Jurkat, Clone E6-1 (cell line): ENCODE results near the gene HNRNPUL2.
"Not testable (repeated sequence)": the region's sequence is repeated elsewhere in the genome, so short reads cannot be mapped to it uniquely, and the experiment has no call there.

Source experiments
- DNase-seq: peaks from one replicate; pipeline ENCODE4 v3.0.0-alpha.2; 2011; ENCODE audit warnings: low read depth, low spot score
- H3K4me3 ChIP-seq: 2 replicates; pipeline ENCODE4 v1.5.1; 2011; ENCODE audit warnings: mild to moderate bottlenecking, low read length, control low read depth, moderate library complexity

Gene HNRNPUL2

DNA sequence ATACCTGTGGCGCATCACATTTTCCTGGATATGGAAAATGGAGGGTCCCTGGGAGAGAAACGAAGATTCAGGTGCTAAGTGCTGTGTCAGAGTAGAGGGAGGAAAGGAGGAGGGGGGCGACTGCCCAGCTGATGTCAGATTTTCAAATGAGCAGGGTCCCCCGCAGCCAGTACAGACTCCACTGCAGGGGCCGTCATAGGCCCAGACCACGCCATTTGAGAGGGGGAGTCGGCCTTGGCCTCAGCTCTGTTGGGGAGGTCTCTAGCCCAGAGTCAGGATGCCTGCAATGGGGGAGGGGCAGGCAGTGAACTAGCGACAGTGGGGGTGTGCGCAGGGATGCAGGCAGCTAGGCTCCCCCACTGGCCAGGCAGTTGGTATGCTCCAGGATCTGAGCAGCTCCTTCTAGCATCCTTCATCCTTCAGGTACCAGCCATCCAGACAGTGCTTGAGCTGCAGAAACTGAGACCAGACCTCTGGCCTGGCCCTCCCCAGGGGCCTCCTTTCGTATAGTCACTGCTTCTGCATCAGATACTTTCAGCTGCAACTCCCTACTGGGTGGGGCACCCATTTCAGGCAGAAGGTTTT lies 19.9 kb downstream of the HNRNPUL2 start, which contains the start of the genes BSCL2 and GNG3:
TSS of gene BSCL2 (minus strand) at position 148 of the 585 bp plus-strand sequence. CDS start 229 bp downstream, outside the sequence.
TSS of gene GNG3 (plus strand) at position 400 of the 585 bp plus-strand sequence. CDS start 620 bp downstream, outside the sequence.
- peak within 1 kb of the TSS; percentile 79 for H3K4me3 ChIP-seq
- peak; percentile 33 for DNase-seq

DNA sequence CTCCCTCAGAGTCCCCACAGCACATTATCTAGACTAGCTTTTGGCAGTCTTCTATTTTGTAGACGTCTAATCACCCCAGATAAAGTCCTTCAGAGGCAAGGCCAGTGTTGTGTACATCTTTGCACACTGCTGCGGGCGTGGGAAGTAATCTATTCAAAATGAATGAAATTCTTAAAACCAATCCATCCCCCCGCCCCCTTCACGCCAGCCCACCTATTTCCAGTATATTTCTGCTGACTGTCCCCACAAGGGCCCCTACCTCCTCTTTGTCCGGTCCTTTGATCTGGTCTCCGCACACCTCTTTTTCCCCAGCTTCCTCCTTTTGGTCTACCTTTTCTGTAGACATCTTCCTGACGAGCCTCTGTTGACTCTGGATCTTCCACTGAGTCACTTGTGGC lies 20.4 kb downstream of the HNRNPUL2 start:
- H3K4me3 ChIP-seq: no peak overlapping the region
- no peak for DNase-seq

DNA sequence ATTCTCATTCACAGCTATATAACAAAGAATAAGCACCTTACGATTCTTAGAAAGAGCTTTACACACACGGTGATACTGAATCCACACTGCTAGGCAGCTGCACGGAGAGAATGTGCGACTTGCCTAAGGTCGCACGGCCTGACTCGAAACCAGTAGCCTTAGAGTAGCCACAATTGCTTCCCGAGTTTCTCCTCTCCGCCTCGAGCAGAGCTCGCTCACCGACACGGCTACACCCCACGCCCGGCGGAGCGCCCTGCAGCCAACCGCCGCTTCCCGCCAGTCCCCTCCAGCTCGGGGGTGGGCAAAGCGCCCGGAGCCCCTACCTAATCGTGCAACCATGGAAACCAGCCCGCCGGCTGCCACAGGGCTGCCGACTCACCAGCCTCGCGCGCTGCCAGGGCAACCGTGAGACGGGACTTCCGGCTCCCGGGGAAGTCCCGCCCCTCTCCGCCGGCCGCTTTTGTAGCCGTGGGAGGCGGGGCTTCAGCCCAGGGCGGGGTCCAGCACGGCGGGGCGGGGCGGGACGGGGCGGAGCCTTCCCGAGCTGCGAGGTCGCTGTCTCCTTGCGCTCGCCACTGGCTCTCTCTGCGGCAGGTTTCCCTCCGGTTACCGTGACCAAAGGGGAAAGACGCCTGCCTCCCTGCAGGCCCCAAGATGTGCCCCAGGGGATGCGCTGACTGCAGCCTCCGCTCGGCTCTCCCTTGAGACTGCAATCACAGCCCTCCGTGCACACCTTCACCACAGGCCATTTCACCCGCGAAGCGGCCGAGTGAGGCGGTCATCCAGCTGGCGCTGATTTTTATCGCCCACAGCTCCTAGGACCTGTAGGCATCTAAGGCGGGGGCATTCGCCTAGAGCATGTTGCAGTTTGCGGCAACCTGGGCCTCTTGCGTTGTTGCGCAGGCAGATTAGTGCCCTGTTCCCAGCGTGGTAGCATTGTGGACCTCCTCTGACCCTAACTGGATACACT lies 21.1 kb downstream of the HNRNPUL2 start:
- peak overlapping the region; percentile 89 for H3K4me3 ChIP-seq
- peak; percentile 91 for DNase-seq

DNA sequence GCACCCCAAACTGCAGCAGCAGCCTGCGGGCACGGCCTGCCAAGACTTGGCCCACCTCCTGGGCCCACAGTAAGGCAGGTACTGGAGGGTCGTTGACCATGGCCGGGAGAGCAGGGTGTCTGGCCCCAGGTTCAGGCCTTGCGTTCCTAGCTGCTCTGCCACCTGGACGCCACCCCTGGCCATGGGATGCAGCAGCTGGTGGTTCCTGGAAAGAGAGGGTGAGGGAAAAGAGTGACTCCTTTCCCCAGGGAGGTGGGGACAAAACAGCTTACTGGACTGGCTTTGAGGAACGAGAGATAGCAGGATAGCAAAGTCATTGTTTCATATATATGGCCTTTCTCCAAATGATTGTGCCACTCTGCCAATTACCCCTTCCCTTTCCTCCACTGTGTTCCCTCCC lies 21.8 kb downstream of the HNRNPUL2 start:
- no peak for DNase-seq
- peak overlapping the region; percentile 89 for H3K4me3 ChIP-seq

DNA sequence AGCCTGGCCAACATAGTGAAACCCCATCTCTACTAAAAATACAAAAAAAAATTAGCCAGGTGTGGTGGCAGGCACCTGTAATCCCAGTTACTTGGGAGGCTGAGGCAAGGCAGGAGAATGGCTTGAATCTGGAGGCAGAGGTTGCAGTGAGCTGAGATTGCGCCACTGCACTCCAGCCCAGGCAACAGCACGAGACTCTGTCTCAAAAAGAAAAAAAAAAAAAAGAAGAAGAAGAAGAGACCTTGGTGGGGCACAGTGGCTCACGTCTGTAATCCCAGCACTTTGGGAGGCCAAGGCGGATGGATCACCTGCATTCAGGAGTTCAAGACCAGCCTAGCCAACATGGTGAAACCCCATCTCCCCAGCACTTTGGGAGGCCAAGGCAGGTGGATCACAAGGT lies 23.3 kb downstream of the HNRNPUL2 start:
- H3K4me3 ChIP-seq, DNase-seq: not testable (repeated sequence)

DNA sequence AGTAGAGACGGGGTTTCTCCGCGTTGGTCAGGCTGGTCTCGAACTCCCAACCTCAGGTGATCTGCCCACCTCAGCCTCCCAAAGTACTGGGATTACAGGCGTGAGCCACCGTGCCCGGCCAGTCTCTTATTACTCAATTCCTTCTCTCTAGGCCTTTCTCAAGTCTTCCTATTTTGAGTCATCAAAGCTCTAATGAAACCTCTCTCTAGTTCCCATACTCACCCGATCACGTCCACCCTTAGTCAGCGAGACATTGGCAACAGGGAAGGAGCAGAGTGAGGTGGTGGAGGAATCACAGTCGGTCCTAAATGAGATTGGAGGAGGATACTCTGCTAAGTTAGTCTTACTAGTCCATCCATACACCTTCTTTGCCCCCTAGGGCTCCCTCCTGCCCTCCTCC lies 25.0 kb downstream of the HNRNPUL2 start:
- no peak for DNase-seq
- H3K4me3 ChIP-seq: no peak overlapping the region

DNA sequence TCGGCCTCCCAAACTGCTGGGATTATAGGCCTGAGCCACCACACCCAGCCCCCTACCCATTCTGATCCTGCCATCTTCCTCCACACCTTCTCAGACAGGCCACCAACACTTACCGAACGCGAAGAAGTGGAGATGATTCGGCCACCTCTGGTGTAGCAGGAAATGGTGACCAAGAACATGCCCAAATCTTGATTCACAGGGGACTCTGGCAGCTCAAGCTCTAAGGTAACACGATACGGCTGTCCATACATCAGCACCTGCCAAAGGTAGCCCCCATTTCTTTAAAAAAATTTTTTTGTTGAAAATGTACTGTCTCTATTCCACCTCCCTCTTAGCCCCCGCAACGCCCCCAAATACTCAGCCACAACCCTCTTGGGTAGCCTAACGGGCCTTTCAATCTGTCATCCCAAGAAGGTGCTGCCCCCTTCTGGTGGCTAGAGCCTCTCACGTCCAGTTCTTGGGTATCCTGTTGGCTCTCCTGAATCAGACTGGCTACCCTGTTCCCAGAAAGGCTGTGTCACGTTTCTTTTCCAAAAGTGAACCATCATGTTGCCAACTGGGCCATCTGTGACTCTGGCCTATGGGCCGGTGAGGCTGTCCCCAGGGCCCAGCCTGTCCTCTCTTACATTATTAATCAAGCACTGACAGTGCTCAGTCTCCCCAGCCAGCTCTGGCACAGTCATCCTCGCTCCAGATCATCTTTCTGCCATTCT lies 32.6 kb downstream of the HNRNPUL2 start:
- DNase-seq: peak; percentile 63
- no peak overlapping the region for H3K4me3 ChIP-seq

DNA sequence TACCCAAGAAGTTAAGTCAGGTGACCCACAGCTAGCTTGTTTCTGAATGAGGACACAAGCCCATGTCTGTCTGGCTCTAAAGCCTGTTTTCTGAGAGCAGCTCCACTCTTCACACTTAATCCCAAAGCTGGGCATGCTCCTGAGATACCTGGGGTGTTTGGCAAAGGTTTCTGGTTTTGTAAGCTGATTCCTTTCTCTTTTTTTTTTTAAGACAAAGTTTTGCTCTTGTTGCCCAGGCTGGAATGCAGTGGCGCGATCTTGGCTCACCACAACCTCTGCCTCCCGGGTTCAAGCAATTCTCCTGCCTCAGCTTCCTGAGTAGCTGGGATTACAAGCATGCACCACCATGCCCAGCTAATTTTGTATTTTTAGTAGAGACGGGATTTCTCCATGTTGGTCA lies 33.6 kb downstream of the HNRNPUL2 start:
- not testable (repeated sequence) for H3K4me3 ChIP-seq, DNase-seq

DNA sequence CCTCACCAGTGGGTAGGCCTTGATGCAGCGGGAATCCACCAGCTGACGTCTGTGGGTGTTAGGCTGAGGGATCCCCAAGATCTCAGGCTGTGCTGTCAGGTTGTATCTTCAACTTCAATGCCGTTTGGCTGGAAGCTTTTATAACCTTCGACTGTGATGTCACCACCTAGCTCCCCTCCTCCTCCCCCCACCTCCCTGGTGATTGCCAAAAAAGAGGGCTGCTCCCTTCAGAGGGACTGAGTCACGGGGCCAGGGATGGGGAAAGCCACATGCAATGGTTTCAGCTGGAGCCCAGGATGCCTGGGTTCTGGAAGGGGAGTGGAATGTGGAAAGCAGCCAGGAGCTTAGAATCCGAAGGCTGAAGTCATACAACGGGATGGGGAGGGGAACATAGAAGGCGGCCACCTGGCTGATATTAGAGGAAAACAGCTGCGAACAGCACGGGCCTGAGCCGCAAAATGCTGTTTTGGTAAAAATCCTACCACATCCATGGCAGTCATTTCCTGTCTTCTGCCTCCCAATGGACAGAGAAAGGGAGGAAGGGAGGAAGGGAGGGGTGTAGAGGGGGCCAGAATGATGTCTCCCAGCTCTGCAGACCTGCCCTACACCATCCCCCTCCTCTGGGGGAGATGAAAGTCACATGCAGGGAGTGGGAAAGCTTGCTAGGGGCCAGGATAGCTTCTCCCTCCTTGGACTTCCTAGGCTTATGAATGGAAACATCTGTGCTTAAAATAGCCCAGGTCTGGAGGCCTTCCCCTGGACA lies 37.7 kb downstream of the HNRNPUL2 start, which contains the start of gene LRRN4CL:
TSS of gene LRRN4CL (minus strand) at position 110 of the 763 bp plus-strand sequence. CDS start 1,022 bp downstream, outside the sequence.
- H3K4me3 ChIP-seq: no peak within 1 kb of the TSS
- no peak for DNase-seq

DNA sequence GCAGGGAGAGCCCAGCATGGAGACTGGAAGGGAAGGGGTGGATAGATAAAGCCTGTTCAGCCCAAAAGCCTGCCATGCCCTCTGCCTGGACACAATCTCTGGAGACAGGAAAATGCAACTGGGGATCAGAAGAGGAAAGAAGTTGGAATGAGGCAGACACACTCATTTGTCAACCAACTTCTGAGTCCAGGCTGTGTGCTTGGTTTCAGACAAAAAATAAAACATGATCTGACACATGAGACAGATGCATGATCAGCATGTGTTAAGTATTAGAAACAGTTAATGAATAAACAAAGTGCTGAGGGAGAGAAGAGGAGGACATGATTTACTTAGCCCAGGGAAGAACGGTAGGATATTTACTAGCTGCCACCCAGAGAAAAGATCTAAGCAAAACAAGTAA lies 38.8 kb downstream of the HNRNPUL2 start:
- no peak overlapping the region for H3K4me3 ChIP-seq
- no peak for DNase-seq

DNA sequence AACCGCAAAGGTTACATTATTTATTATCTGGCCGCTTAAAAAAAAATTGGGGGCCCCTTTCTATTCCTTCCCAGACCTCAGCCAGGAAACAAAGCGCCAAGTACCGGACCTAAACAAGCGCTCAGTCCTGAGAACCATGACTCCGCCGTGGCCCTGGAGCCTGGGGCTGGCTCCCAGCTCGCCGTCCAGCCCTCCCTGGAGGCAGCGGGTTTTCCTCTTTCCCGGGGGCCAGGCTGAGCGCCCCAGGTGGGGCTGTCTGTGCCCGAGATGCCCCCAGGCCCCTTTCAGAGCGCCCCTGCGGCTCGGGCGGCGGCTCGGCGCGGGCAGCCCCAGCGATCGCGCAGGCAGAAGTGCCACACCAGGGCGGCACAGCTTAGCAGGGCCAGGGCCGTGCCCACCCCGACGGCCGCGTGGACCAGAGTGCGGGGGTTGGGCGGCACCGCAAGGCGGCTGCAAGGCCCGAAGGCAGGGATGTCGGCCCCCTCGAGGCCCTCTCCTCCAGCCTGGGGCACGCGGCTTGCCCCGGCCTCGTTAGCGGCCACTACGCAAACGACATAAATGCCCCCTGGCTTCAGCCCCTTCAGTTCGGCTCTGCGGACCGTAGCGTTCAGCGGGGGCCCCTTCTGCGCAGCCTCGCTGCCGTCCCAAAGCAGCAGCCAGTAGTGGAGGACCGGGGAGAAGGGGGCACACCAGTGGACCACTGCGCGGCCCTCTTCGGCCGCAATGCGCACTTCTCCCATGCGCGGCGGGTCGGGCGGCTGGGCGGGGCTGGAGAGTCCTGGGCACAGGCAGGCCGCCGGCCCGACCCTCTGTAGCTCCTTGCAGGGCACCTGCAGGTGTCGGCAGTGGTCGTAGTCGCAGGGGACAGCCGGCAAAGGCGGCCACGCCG lies 39.5 kb downstream of the HNRNPUL2 start:
- no peak for DNase-seq
- no peak overlapping the region for H3K4me3 ChIP-seq

DNA sequence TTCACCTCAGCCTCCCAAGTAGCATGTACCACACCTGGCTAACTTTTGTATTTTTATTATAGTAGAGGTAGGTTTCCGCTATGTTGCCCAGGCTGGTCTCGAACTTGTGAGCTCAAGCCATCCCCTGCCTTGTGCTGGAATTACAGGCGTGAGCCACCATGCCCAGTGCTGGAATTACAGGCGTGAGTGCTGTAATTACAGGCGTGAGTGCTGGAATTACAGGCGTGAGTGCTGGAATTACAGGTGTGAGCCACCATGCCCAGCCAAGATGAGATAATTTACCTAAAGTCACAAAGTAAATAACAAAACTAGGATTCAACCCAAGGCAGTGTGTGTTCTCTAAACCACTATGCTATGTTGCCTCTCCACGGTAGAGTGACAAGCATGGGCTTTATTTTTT lies 44.7 kb downstream of the HNRNPUL2 start:
- no peak for DNase-seq
- no peak overlapping the region for H3K4me3 ChIP-seq

DNA sequence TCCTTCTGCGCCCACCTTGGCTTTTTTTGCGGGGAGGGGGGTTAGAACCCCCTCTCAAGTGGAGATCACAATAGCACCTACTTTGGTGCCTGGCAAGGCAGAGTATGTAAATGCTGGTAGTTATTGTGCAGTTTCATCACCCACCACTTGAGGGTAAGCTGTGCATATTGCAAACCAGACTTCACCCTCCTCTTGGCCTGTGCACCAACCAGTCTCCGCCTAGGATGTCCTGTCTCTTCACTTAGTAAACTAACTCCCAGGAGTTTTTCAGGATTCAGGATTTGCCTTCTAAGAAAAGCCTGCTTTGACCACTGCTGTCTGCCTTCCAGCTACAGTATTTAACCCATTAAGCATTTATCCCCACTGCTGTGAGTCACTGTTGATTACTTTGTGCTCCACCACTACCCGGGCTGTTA lies 46.4 kb downstream of the HNRNPUL2 start:
- H3K4me3 ChIP-seq: no peak overlapping the region
- DNase-seq: peak; percentile 82

DNA sequence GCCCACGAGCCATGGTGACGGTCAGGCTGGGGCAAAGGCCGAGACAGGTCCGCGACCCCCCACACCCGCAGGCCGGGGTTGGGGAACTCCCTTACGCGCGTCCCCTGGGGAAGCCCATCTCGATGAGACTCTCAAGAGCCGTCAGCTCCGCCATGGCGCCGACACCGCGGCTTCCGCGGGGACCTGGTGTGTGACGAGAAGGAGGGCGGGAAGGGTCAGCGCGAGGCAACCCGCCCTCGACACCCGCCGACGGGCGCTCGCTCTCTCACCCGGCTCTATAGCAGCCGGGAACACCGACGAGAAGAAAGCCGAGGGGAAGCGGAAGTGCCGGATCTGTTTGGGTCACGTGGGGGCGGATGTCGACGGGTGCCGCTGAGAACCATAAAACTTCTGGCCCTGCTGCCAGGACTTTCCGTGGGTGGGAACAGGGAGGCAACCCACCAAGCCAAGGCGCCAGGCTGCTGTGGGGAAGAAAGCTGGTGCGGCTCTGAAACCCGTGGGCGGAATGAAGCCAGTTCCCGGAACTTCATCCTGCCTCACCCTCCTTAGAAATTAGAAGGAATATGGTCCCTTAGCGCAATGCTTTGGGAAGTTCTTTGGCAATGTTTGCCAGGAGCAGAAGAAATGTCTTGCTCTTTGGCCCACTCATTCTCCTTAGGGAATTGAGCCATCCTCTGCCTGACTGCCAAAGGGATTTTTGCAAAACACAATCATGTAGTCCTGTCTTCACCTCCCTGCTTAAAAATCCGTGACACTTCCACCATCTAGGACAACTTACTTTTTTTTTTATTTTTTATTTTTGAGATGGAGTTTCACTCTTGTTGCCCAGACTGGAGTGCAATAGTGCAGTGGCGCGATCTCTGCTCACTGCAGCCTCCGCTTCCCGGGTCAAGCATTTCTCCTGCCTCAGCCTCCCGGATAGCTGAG lies 48.2 kb downstream of the HNRNPUL2 start, which contains the start of gene UBXN1:
TSS of gene UBXN1 (minus strand) at position 304 of the 927 bp plus-strand sequence. CDS start at position 154, 150 bp downstream.
- peak; percentile 82 for DNase-seq
- peak within 1 kb of the TSS; percentile 95 for H3K4me3 ChIP-seq

DNA sequence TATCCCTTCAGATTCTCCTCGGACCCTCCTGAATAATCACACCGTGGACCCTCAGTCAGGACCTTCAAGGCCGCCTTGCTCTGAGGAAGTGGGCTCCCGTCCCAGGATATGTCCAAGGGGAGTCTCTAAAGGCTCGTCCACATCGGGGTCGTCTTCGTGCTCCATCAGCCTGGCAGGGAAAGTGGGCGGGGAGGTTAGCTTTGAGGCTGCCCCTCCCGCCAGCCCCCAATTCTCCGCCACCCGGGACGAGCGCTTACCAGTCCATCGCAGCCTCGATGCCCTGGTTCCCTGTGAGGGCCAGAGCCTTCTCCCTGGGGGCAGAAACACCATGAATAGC lies 48.9 kb downstream of the HNRNPUL2 start:
- peak overlapping the region; percentile 95 for H3K4me3 ChIP-seq
- DNase-seq: no peak

DNA sequence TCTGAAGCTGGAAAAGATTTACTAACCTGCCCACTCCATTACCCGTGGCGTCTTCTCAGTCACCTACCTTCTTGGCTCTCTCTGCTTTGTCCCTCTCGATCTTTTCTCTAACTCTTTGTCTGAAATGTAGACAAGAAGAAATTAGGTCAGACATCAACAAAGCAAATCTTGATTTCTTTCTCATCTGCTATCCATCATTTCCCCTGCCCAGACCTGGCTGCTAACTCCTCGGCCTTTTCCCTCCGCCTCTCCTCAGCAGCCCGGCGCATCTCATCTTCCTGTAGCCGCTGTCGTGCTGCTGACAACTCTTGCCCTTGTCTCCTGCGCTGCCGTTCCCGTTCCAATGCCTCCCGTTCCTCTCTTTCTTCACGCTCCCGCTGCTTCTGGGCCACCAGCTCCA lies 49.5 kb downstream of the HNRNPUL2 start:
- no peak for DNase-seq
- H3K4me3 ChIP-seq: peak overlapping the region; percentile 95

DNA sequence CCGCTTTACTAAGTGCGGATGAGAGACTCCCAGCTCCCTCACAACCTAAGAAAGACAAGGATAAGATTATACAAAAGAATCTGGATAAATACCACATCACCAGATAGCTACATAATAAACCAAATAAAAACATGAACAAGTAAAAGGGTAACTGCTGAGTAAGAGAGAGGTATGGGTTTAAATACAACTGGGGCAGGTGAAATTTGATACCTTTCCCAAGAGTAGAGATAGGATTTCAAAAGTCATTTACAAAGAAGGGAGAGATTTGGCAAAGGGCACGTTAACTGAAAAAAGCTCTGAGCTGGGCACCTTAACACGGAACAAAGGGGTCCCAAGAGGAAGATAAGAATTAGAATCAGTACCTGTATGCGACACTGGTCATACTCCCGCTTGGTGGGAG lies 50.1 kb downstream of the HNRNPUL2 start:
- no peak for DNase-seq
- no peak overlapping the region for H3K4me3 ChIP-seq
